HG03521 (cell line): Measurements from ENCODE around the gene DLEU7.

ENCODE experiments used
- ATAC-seq: cut with Tn5 transposase; IDR thresholded peaks from one replicate; pipeline ENCODE4 v1.9.1; 2021; ENCODE audit warnings: mild to moderate bottlenecking, moderate library complexity; ENCODE audit not compliant: unreplicated experiment

Gene DLEU7

DNA sequence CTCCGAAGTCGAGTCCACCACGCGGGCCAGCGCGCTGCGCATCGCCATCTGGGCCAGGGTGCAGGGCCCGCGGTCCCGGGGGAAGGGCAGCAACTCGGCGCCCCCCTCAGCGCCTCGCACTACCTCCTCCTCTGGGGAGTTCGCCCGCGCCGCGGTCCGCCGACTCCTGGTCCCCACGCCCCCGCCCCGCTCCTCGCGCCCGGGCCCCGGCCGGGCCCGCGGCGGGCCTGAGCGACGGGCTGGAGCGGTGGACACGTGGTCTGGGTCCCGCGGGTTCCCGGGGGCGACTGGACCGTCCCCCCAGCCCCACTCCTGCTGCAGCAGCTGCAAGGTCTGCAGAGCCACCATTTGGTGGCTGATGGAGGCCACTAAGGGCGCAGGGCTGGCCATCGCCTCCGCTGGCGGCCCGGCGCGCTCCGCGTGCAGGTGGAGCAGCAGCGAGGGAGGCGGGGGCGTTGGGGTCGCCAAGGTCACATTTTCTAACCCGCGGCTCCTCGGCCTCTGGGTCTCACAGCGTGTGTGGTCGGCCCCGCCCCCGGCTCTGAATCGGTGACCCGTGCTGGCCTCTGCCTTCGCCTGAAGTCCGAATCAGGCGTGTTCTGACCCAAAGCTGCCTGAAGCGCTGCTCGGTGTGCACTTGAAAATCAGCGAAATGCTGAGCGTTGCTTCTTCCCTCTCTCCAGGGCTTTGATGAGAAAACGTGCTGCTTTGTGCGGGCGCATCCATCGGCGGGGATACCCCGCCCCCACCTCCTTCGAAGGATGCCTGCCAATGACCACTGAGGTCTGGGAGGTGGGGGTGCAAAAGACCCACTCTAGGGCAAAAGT, at the start of gene DLEU7:
DLEU7 (minus strand) TSS at position 436 of the 827 bp plus-strand sequence; CDS start at position 390, 46 bp downstream.
- ATAC-seq: no peak

DNA sequence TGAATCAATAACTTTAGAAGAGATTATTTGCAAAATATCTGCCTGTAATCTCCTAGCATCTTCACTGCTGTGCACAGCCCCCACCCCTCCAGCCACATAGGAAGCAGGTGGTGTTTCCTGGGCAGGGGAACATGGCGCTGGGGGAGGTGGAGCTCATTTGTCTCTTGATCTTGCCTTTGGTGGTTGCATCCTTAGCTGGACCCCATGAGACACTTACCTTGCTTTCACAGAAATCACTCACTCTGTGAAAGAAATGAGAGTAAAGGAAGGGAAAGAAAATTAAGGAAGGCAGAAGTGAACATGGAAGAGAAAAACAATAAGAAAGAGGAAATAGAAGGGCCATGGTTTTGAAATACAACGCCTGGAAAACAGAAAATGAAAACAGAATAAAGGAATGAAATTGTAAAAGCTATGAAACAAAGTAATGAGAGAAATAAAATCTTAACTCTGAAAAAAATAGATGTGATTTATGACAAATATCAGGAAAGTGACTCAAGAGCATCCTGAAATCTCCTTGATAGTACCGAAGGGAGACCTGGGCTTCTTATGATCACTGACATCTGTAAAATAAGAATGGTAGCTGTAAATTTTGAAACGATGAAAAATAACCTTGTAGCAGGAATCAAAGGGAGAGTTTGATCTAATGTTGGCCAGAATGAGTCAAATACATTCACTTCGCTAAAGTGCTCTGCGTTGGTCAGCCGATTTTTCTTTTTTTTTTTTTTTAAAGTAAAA, 48.9 kb upstream of the DLEU7 start:
- ATAC-seq: no peak

DNA sequence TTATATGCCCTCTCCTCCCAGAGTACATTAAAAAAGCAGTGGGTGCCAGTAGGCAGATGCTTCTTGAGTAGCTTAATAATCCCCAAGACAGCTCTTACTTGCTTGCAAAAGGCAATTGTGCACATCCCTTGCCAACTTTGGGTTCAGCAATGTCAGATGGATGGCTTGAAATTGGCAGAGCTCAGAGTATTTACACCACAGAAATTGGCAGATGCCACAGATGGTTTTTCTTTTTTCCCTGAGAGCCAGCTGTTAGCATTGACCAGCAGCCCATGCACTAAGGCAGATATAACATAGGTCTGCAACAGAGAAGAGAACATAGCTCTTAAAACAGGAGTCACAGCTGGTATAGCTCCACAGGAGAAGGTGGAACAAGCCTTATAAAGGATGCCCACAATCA, 47.7 kb upstream of the DLEU7 start:
- ATAC-seq: no peak

DNA sequence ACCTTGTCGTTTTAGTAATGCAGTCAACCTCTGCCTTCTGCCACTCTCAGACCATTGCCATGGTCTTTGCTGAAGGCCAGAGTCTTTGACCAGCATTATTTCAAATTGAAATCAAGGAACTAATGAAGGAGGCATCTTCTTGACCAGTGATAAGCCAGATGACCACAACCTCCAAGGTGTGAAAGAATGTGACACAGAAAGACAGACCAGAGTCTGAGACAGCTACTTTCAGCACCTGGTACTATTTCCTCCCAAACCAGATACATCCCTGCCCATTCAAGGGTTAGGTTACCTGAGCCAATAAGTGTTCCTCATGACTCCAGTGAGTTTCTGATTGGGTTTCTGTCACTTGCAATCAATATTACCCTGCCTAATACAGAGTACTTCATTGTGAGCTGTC, 45.8 kb upstream of the DLEU7 start:
- no peak for ATAC-seq

DNA sequence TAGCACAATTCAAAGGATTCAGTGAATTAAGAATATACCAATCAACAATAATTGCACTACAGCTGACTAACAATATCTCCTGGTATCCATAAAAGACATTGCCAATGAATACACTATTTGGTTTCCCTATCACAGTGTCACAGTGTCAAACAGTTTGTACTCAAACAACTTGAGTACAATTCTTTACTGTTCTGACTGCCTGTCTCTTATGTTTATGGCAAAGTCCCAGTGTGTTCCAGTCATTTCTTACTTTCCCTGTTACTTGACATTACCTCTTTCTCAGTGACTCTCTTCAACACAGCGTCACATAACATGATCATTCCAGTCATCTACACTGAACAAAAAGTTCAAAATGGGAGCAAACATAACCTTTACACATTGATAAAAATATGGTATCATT, 44.9 kb upstream of the DLEU7 start:
- no peak for ATAC-seq

DNA sequence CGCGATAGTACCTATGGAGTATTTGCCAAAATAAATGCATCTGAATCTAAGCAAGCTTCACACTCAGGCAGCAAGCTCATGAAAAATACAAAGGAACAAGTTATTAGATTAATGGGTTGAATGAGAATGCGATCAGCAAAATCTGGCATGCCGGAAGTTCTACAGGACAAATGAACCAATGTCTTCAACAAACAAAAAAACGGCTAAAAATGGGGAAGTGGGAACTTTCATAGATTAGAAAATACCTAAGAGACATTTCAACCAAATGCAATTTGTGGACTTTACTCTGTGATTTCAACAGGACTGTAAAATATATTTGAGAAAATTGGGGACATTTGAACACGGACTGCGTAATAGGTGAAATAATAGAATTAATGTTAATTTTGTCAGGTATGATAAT, 43.7 kb upstream of the DLEU7 start:
- ATAC-seq: no peak

DNA sequence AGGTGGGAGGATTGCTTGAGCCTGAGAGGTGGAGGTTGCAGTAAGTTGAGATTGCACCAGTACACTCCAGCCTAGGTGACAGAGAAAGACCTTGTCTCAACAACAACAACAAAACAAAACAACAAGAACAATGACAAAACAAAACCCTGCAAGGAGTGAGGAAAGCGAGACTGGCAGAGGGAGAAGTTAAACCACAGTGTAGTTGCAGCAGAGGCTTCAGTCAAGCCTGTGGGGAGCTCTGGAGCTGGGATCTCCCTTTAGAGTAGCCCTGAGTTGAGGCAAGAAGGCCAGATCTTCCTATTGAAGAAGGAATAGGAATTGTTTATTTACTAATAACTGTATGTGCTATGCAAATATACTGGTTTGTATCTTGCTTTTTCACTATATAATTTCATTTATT, 40.8 kb upstream of the DLEU7 start:
- ATAC-seq: no peak

DNA sequence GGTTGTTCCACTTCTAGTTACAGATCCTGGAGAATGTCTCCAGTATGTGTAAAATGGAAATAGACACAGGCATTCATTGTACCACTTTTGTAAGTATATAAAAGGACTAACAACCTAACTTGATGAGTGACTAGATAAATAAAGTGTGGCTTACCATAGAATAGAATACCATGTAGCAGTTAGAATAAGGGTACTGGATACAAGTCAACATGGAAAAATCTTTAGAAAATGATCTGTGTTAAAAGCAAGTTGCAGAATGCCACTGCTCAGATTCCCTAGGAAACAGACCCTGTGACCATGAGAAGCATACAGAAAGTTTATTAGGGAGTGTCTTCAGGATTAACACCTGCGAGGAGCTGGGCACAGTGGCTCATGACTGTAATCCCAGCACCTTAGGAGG, 40.2 kb upstream of the DLEU7 start:
- no peak for ATAC-seq

GRCh38 chr13:50882816-50883435, 39.4 kb upstream of the DLEU7 start:
- no peak for ATAC-seq

DNA sequence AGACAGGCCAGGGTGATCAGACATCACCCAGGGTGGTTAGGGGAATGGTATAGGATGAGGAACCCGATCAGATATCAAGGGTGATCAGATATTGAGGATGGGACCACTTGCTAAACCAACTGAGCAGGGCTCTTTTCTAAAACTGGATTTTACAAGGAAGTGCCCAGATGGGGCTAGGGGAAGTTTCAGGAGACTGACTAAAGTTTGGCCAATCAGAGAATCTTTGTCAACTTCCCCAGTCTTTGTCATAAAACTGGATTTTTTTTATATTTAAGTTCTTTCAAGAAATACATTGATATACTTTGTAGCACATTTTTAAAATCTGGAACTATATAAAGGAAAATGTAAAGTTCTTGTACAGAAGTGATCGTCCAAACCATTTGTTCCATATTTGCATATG, 30.5 kb upstream of the DLEU7 start:
- ATAC-seq: no peak

GRCh38 chr13:50873467-50873866, 30.0 kb upstream of the DLEU7 start:
- ATAC-seq: no peak

- ATAC-seq: no peak
Observed at GRCh38 chr13:50871405-50871804, 27.9 kb upstream of the DLEU7 start.

- no peak for ATAC-seq
Observed at GRCh38 chr13:50867637-50867945, 24.1 kb upstream of the DLEU7 start.

DNA sequence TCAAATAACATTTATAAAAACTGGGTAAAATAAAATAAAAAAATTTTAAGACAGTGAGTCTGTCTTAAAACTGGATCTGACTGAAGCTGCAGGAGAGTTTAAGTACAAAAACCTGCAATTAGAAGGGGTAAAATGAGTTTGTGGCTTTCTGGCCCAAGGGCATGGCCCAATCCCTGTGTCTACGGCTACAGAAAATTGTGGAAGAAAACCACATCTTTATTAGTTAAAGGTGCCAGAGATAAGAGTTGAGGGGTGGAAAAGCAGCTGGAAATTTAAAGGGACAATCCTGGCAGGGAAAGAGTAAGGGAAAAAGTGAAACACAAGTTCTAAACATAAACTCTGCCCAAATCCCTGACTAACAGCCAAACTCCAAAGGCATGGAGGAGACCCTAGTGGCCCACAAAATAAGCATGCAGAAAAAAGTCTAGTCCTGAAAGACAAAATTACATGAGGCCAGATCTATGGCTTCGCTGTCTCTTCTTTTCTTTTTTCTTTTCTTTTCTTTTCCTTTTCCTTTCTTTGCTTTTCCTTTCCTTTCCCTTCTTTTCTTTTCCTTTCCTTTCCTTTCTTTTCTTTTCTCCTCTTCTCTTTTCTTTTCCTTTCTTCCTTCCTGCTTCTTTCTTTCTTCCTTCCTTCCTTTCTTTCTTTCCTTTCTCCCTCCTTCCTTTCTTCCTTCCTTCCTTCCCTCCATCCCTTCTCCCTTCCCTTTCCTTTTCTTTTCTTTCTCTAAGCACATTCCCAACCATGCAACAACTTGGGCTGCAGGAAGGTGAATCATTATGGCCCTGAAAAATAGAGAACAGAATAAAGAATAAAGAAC, 23.5 kb upstream of the DLEU7 start:
- no peak for ATAC-seq

GRCh38 chr13:50864492-50864891, 21.0 kb upstream of the DLEU7 start:
- no peak for ATAC-seq

- no peak for ATAC-seq
Observed at GRCh38 chr13:50855681-50856080, 12.2 kb upstream of the DLEU7 start.

DNA sequence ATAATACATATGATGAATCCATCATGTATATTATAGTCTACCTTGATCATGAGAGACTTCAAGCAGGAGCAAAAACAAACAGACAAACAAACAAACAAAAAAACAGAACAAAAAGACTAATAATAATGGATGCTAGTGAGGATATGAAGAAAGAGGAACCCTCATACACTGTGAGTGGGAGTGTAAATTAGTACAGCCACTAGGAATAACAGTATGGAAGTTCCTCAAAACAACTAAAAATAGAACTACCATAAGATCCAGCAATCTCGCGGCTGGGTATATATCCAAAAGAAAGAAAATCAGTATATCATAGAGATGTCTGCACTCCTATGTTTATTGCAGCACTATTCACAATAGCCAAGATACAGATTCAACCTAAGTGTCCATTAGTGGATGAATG, 7.0 kb upstream of the DLEU7 start:
- ATAC-seq: no peak

DNA sequence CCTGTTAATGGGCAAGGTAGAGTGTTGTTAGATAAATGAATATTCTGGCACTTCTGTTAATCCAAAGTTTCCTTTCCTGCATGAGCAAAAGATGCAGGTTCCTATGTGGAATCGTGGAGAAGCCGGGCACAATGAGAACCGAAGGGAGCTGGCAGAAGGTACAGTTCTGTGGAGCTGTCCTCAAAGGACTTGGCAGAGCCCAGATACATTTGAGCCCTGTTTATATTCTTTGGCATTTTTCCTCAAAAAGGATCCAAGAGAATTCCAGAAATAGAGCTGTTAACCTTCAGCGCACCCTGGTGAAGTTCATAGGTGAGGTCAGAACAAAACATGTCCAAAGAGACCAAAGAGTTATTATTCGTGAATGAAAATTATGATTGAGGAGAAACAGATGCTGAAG, 4.0 kb upstream of the DLEU7 start:
- ATAC-seq: no peak

DNA sequence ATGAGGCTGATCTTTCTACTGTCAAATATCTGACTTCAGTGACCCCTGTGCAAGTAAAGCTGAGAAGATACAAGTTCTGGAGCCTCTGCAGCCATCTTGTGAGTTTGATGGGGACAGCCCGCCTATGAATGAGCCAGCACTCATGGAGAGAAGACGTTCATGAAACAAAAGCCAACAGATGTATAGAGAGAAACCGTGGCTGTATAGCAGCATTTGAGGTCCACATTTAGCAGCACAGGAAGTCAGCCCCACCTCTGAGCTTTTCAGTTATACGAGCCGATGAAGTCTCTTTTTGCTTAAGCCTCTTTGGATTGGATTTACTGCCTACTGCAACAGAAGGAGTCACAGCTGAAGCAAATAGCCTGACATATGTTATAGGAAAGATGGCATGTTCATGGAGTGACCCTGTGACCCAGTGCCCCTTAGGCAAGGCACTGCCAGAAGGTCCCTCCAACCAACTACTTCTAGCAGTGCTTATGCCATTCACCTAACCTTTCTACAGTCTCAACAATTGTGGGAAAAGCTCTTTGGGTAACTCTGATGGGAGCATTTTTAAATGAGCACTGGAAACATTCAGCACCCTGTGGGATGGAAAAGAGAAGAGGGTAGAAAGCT, 3.5 kb upstream of the DLEU7 start:
- no peak for ATAC-seq

DNA sequence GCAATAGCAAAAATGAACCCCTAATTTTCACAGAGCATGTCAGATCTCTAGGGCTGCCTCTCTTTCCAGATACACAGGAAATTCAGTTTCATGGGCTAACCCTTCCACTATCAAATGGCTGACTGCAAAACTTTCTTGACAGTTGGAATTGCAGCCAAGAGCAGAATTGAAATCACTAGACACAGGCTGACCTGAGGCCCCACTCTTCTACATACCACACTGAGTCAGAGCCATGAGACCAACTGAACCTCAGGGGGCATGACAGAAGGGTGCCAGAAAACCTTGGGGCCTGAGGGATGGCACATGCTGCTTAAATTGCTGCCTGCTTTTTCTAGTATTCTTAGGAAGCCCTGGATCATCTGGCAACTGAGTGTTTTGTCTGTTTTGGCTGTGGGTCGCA, 1.7 kb upstream of the DLEU7 start:
- no peak for ATAC-seq
